GM12878 (cell line): ENCODE measurements around the gene OLR1. TPM values are rescaled to one million over a fixed set of nuclear protein-coding genes. Genes with fewer than 3 reads are reported as not detected.

Source experiments
- CBFB ChIP-seq: IDR thresholded peaks from 2 replicates; pipeline ENCODE4 v1.6.1; 2016; ENCODE audit warnings: antibody characterized with exemption, low read depth
- CHD4 ChIP-seq: fragments of 200-600 bp; sonication (generic); IDR thresholded peaks from 2 replicates; pipeline ENCODE4 v1.6.1; 2016; ENCODE audit warnings: mild to moderate bottlenecking
- MTA2 ChIP-seq: fragments of 450-650 bp; IDR thresholded peaks from 2 replicates; pipeline ENCODE4 v1.6.1; 2016; ENCODE audit warnings: low read depth, mild to moderate bottlenecking, moderate library complexity
- NR2F1 ChIP-seq: fragments of 450-650 bp; conservative IDR thresholded peaks from 2 replicates; pipeline ENCODE4 v1.6.1; 2017; ENCODE audit warnings: mild to moderate bottlenecking
- PAX5 ChIP-seq: IDR thresholded peaks from 2 replicates; pipeline ENCODE4 v1.6.1; 2011; ENCODE audit warnings: low read depth, low read length, borderline replicate concordance
- POLR2AphosphoS2 ChIP-seq: IDR thresholded peaks from 2 replicates; pipeline ENCODE4 v1.6.1; 2011; ENCODE audit warnings: low read depth, mild to moderate bottlenecking, low read length, improper control_type of control experiment, moderate library complexity
- RB1 ChIP-seq: fragments of 450-650 bp; formaldehyde crosslinking; IDR thresholded peaks from 2 replicates; pipeline ENCODE4 v1.6.1; 2017; ENCODE audit warnings: mild to moderate bottlenecking, borderline replicate concordance
- SMAD1 ChIP-seq: fragments of 450-650 bp; IDR thresholded peaks from 2 replicates; pipeline ENCODE4 v1.6.1; 2018; ENCODE audit warnings: mild to moderate bottlenecking, low read depth; ENCODE audit not compliant: partially characterized antibody
- SREBF1 ChIP-seq: IDR thresholded peaks from 2 replicates; pipeline ENCODE4 v1.6.1; 2012; ENCODE audit warnings: mild to moderate bottlenecking, low read length
- polyA plus RNA-seq, 11 experiments: library from polyadenylated mRNA; depleted of rRNA in 4 of 11; unstranded in 6 of 11; stranded (reverse) in 5 of 11; fragments of >200 nt; fragmentation: Nextera tagmentation in 4 of 11; fragmentation: Illumina TruSeq in 1 of 11; extraction: Ambion mirVana in 4 of 11; extraction: Trizol in 1 of 11; gene quantifications; 1 replicate in 1 of 11; 2 replicates in 10 of 11; pipeline versions ENCODE4 v1.2.1 to v1.2.3, GENCODE V29; 2011 to 2016; ENCODE audit warnings: inconsistent platforms in 2 of 11, missing spikeins in 2 of 11, low read depth in 1 of 11
- total RNA-seq, 4 experiments: library from RNA; depleted of rRNA in 3 of 4; stranded (reverse); fragments of >200 nt in 3 of 4; fragmentation: Illumina TruSeq in 1 of 4; extraction: Trizol in 1 of 4; gene quantifications; 2 replicates each; pipeline versions ENCODE4 v1.2.1 to v1.2.3, GENCODE V29; 2013 to 2021
- TF ChIP-seq, protein P1 (sequence below): fragments of 450-650 bp; formaldehyde crosslinking; IDR thresholded peaks from 2 replicates; pipeline ENCODE4 v1.4.0; 2022; ENCODE audit warnings: mild to moderate bottlenecking, moderate library complexity
- TF ChIP-seq, protein P2 (sequence below): IDR thresholded peaks from 2 replicates; pipeline ENCODE4 v1.6.1; 2012; ENCODE audit warnings: improper control_type of control experiment, low read depth, low read length; ENCODE audit not compliant: insufficient replicate concordance

Gene OLR1
- total and polyA plus RNA-seq, 10 of the 15 experiments (the other 5 are each of a cell fraction or from before 2014, with no cell fraction given), result 0.08 TPM; not detected in 9

GRCh38 chr12:10126413-10126812, 45.5 kb downstream of the OLR1 start (continued):
- TF ChIP-seq CHD4, result no peak
- TF ChIP-seq SREBF1, result no peak
- no peak for TF ChIP-seq RB1
- TF ChIP-seq, protein P1, sequence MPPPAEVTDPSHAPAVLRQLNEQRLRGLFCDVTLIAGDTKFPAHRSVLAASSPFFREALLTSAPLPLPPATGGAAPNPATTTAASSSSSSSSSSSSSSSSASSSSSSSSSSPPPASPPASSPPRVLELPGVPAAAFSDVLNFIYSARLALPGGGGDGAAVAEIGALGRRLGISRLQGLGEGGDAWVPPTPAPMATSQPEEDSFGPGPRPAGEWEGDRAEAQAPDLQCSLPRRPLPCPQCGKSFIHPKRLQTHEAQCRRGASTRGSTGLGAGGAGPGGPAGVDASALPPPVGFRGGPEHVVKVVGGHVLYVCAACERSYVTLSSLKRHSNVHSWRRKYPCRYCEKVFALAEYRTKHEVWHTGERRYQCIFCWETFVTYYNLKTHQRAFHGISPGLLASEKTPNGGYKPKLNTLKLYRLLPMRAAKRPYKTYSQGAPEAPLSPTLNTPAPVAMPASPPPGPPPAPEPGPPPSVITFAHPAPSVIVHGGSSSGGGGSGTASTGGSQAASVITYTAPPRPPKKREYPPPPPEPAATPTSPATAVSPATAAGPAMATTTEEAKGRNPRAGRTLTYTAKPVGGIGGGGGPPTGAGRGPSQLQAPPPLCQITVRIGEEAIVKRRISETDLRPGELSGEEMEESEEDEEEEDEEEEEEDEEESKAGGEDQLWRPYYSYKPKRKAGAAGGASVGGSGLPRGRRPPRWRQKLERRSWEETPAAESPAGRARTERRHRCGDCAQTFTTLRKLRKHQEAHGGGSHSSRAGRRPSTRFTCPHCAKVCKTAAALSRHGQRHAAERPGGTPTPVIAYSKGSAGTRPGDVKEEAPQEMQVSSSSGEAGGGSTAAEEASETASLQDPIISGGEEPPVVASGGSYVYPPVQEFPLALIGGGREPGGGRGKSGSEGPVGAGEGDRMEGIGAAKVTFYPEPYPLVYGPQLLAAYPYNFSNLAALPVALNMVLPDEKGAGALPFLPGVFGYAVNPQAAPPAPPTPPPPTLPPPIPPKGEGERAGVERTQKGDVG, result no peak
- no peak for TF ChIP-seq MTA2
- no peak for TF ChIP-seq POLR2AphosphoS2
- TF ChIP-seq, protein P2, sequence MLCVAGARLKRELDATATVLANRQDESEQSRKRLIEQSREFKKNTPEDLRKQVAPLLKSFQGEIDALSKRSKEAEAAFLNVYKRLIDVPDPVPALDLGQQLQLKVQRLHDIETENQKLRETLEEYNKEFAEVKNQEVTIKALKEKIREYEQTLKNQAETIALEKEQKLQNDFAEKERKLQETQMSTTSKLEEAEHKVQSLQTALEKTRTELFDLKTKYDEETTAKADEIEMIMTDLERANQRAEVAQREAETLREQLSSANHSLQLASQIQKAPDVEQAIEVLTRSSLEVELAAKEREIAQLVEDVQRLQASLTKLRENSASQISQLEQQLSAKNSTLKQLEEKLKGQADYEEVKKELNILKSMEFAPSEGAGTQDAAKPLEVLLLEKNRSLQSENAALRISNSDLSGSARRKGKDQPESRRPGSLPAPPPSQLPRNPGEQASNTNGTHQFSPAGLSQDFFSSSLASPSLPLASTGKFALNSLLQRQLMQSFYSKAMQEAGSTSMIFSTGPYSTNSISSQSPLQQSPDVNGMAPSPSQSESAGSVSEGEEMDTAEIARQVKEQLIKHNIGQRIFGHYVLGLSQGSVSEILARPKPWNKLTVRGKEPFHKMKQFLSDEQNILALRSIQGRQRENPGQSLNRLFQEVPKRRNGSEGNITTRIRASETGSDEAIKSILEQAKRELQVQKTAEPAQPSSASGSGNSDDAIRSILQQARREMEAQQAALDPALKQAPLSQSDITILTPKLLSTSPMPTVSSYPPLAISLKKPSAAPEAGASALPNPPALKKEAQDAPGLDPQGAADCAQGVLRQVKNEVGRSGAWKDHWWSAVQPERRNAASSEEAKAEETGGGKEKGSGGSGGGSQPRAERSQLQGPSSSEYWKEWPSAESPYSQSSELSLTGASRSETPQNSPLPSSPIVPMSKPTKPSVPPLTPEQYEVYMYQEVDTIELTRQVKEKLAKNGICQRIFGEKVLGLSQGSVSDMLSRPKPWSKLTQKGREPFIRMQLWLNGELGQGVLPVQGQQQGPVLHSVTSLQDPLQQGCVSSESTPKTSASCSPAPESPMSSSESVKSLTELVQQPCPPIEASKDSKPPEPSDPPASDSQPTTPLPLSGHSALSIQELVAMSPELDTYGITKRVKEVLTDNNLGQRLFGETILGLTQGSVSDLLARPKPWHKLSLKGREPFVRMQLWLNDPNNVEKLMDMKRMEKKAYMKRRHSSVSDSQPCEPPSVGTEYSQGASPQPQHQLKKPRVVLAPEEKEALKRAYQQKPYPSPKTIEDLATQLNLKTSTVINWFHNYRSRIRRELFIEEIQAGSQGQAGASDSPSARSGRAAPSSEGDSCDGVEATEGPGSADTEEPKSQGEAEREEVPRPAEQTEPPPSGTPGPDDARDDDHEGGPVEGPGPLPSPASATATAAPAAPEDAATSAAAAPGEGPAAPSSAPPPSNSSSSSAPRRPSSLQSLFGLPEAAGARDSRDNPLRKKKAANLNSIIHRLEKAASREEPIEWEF, result no peak
- no peak for TF ChIP-seq SMAD1
- TF ChIP-seq PAX5, result no peak
- TF ChIP-seq CBFB, result no peak
- no peak for TF ChIP-seq NR2F1
- TF ChIP-seq, all 136 proteins: peak for 0
